Bronchus fibroblast of lung (primary cell): ENCODE measurements around the gene EPB41L5. TPM values are rescaled to one million over a fixed set of nuclear protein-coding genes. Genes with fewer than 3 reads are reported as not detected.

Experiments used
- total RNA-seq: library from RNA; depleted of rRNA; stranded (reverse); fragments of >200 nt; gene quantifications from 2 replicates; pipeline ENCODE4 v1.2.3, GENCODE V29; 2015

The EPB41L5 gene
- 5.5 and 6.9 TPM in 2 replicates for total RNA-seq

DNA sequence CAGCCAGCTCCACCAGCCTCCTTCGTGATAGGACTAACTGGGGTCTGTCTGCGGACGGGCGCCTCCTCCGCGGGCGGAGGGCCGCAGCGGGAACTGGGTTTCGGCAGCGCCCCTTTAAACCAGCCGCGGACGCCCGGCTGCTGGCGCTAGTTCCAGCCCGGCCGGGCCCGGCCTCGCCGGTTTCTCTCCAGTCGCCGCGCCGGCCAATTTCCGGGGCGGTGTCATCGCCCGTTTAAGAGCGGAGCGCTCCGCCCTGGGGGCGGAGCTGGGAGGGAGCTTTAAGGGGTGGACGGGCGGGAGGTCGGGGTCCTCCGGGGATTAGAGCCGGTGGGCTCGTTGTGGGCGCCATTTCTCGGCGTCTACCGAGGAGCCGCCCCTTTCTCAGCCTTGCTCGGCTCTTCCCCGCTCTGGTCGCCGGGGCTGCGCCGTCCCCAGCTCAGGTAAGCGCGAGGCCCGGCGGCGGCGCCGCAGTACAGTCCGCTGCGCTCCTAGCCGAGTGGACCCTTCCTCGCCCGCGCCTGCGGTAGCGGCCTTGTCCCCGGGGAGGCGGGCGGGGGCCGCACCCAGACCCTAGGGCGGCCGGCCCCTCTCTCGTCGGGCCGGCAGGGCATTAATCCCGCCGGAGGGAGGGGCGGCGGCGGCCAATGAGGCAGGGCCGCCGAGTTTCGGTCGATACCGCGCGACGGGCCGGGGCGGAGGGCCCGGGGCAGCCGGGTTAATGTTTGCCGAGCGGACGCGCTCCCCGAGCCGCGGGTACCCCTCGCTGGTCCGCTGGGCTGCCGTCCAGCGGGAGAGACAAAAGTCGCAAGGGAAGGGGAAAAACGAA lies at the start of gene EPB41L5:
TSS of gene EPB41L5 (plus strand) at position 307 of the 826 bp plus-strand sequence. CDS start 6,008 bp downstream, outside the sequence.

DNA sequence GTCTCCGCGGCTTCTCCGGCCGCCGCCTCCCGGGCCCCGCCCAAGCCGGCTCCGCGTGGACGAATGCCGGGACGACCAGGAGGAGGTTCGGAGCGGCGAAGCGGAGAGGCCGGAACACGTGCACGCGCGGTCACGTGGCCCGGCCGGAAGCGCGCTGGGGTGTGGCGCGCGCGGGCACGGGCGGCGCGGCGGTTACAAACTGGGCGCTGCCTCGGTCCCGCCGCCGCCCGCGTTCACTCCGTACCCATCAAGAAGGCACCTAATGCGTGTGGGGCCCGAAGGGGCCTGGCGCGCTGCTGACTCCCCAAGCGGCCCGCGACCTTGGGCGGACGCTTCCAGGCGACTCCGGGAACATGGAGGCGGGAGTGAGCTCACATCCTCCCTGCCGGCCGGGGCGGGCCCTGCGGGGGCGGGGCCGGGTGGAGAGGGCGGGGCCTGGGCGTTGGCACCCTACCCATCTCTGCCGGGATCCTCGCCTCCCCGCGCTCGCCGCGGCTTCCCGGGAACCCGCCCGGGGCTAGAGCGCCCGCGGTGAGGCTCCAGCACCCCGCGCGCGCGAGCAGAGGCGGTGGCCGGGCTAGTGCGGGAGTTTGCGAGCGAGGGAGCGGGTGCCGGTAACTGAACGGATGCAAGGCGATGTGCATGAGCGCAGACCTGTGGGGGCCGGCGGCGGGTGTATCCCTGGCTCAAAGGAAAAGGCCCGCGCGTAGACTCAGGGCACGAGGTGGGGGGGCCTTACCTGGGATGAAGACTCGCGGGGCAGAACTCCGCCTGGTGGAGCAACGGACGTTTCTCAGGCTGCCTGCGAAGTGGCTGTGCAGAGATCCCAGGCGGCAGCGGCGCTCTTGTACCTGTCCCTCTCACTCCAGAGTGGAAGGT lies 210.4 kb downstream of the EPB41L5 start, which contains the start of gene TMEM185B:
TSS of gene TMEM185B (minus strand) at position 367 of the 879 bp plus-strand sequence. CDS start 424 bp downstream, outside the sequence.

Other genes with a start within 250 kb of the EPB41L5 start
- 25.1 and 29.4 TPM in 2 replicates for gene TMEM185B, start 210.3 kb downstream of the EPB41L5 start, total RNA-seq
- 33.9 and 39.3 TPM in 2 replicates for gene RALB, start 239.8 kb downstream of the EPB41L5 start, total RNA-seq